Measurements from ENCODE around the gene MAPKAPK2. TPM values are rescaled to one million over a fixed set of nuclear protein-coding genes. Genes with fewer than 3 reads are reported as not detected.

MAPKAPK2 gene
- total and polyA plus RNA-seq, 2 of the 13 experiments (the other 11 are each of a cell fraction or from before 2014, with no cell fraction given), result 16.6 to 34.0 TPM

GRCh38 chr1:206691604-206692003, 6.9 kb downstream of the MAPKAPK2 start (continued):
- TF ChIP-seq NR2F1 (CRISPR knock-in tag; IDR thresholded peaks at IDR 0.05) (0 out of 4 replicates have a peak, but pooled peaks of 1 of the 2 experiments have one; percentile 22), THYN1 (CRISPR knock-in tag; IDR thresholded peaks at IDR 0.05; ENCODE audit: borderline replicate concordance, low read depth) (no peak), SRF (IDR thresholded peaks at IDR 0.05; ENCODE audit: low read depth, low read length) (no peak), ZNF333 (CRISPR knock-in tag; IDR thresholded peaks at IDR 0.05; ENCODE audit: borderline replicate concordance) (no peak), SAP130 (CRISPR knock-in tag; IDR thresholded peaks at IDR 0.05; ENCODE audit: low read depth) (peak; percentile 62), CTCF (CRISPR knock-in tag; IDR thresholded peaks at IDR 0.05) (0 out of 2 replicates have a peak, but pooled peaks have one; percentile 9), ZNF883 (CRISPR knock-in tag; IDR thresholded peaks at IDR 0.05; ENCODE audit: not compliant biosample characterization) (no peak), ZNF788 (CRISPR knock-in tag; IDR thresholded peaks at IDR 0.05; ENCODE audit: borderline replicate concordance) (peak; percentile 44; the same call in 1 of the 2 replicates), ARID4A (CRISPR knock-in tag; IDR thresholded peaks at IDR 0.05; ENCODE audit: borderline replicate concordance) (peak; percentile 15; the same call in 1 of the 2 replicates), SMAD9 (CRISPR knock-in tag; IDR thresholded peaks at IDR 0.05) (no peak), ZNF567 (CRISPR knock-in tag; IDR thresholded peaks at IDR 0.05; ENCODE audit: borderline replicate concordance) (no peak), ZNF383 (CRISPR knock-in tag; IDR thresholded peaks at IDR 0.05; ENCODE audit: borderline replicate concordance) (no peak), TFAP4 (IDR thresholded peaks at IDR 0.05; ENCODE audit: borderline replicate concordance, low read depth) (peak; percentile 50; the same call in 1 of the 2 replicates), ESRRA (CRISPR knock-in tag; IDR thresholded peaks at IDR 0.05; ENCODE audit: low read depth) (peak; percentile 56; the same call in 1 of the 2 replicates), SP5 (CRISPR knock-in tag; IDR thresholded peaks at IDR 0.05; ENCODE audit: borderline replicate concordance, low read depth) (no peak), CREM (IDR thresholded peaks at IDR 0.05) (no peak), CREM (CRISPR knock-in tag; IDR thresholded peaks at IDR 0.05) (no peak), GRHL1 (CRISPR knock-in tag; conservative IDR thresholded peaks at IDR 0.05) (no peak), ZNF713 (CRISPR knock-in tag; IDR thresholded peaks at IDR 0.05) (no peak), HOXA3 (CRISPR knock-in tag; IDR thresholded peaks at IDR 0.05) (peak; percentile 36; the same call in 1 of the 2 replicates), GABPB1 (CRISPR knock-in tag; IDR thresholded peaks at IDR 0.05) (0 out of 2 replicates have a peak, but pooled peaks have one; percentile 12), ZFX (CRISPR knock-in tag; IDR thresholded peaks at IDR 0.05; ENCODE audit: low read depth) (peak; percentile 52; the same call in 1 of the 2 replicates), CEBPG (CRISPR knock-in tag; IDR thresholded peaks at IDR 0.05) (0 out of 2 replicates have a peak, but pooled peaks have one; percentile 14)
